PC-9 (cell line): Measurements from ENCODE around the gene NFATC4. TPM values are rescaled to one million over a fixed set of nuclear protein-coding genes. Genes with fewer than 3 reads are reported as not detected.

Experiments used
- BruUV-seq: library from RNA; stranded (reverse); fragments of 400-500 nt; replicated peaks from 2 replicates; lab custom pipeline; 2021; lab: Mats Ljungman, UMichigan
- CTCF ChIA-PET: fragments of 300-600 bp; sonication (Branson Sonifier 250); formaldehyde crosslinking; loops from one replicate; lab custom pipeline; 2022; ENCODE audit warnings: antibody characterized with exemption; lab: Charles Lee
- POLR2A ChIA-PET: fragments of 300-600 bp; sonication (Branson Sonifier 250); formaldehyde crosslinking; loops from one replicate; lab custom pipeline; 2022; ENCODE audit warnings: antibody characterized with exemption; ENCODE audit not compliant: unreplicated experiment; lab: Charles Lee
- DNase-seq, 2 experiments: peaks; one replicate each; pipeline versions ENCODE4 v3.0.0 to v3.0.0-alpha.2; 2015 to 2022; ENCODE audit warnings: mixed read lengths in 1 of 2
- H2AFZ ChIP-seq: fragments of 200-600 bp; sonication (generic); 2 replicates; pipeline ENCODE4 v1.8.1; 2017; ENCODE audit warnings: antibody characterized with exemption
- H3F3A ChIP-seq: fragments of 200-600 bp; sonication (generic); 2 replicates; pipeline ENCODE4 v1.8.1; 2017; ENCODE audit warnings: antibody characterized with exemption, mild to moderate bottlenecking, low read depth; ENCODE audit not compliant: insufficient read depth
- H3K27ac ChIP-seq: fragments of 200-600 bp; sonication (generic); 2 replicates; pipeline ENCODE4 v1.6.1; 2016; ENCODE audit warnings: mixed run types
- H3K27me3 ChIP-seq: fragments of 200-600 bp; sonication (generic); 2 replicates; pipeline ENCODE4 v1.6.1; 2016; ENCODE audit warnings: low read depth, mixed run types; ENCODE audit not compliant: insufficient read depth
- H3K36me3 ChIP-seq: fragments of 200-600 bp; sonication (generic); 2 replicates; pipeline ENCODE4 v1.6.1; 2016; ENCODE audit warnings: low read depth, mixed run types
- H3K4me1 ChIP-seq: fragments of 200-600 bp; sonication (generic); replicated peaks from 2 replicates; pipeline ENCODE4 v1.6.1; 2016; ENCODE audit warnings: mixed run types; ENCODE audit not compliant: insufficient read depth
- H3K4me2 ChIP-seq: fragments of 200-600 bp; sonication (generic); 2 replicates; pipeline ENCODE4 v1.6.1; 2017; ENCODE audit warnings: mixed run types
- H3K4me3 ChIP-seq: fragments of 200-600 bp; sonication (generic); 2 replicates; pipeline ENCODE4 v1.6.1; 2016; ENCODE audit warnings: mixed run types
- H3K79me2 ChIP-seq: fragments of 200-600 bp; sonication (generic); 2 replicates; pipeline ENCODE4 v1.6.1; 2017; ENCODE audit warnings: low read depth, mixed run types
- H3K9me2 ChIP-seq: fragments of 200-600 bp; sonication (generic); 2 replicates; pipeline ENCODE4 v1.8.1; 2017; ENCODE audit warnings: mild to moderate bottlenecking; ENCODE audit not compliant: insufficient read depth
- H3K9me3 ChIP-seq: fragments of 200-600 bp; sonication (generic); 2 replicates; pipeline ENCODE4 v1.8.1; 2016; ENCODE audit warnings: low read depth; ENCODE audit not compliant: insufficient read depth
- H4K20me1 ChIP-seq: fragments of 200-600 bp; sonication (generic); 2 replicates; pipeline ENCODE4 v1.8.1; 2017; ENCODE audit not compliant: insufficient read depth
- EZH2 ChIP-seq: fragments of 200-600 bp; sonication (generic); IDR thresholded peaks from 2 replicates; pipeline ENCODE4 v1.8.0; 2017; ENCODE audit warnings: antibody characterized with exemption, low read depth
- intact Hi-C: fragments of 100-400 bp; cut with micrococcal nuclease; formaldehyde crosslinking; loops from one replicate; pipeline ENCODE4 v1.10.0; 2022; ENCODE audit not compliant: unreplicated experiment
- total RNA-seq: library from RNA; stranded (reverse); gene quantifications from 2 replicates; pipeline ENCODE4 v1.2.3, GENCODE V29; 2021
- TF ChIP-seq, protein P1 (sequence below): fragments of 200-600 bp; sonication (generic); conservative IDR thresholded peaks from 2 replicates; pipeline ENCODE4 v1.6.1; 2017; ENCODE audit warnings: mixed run types, antibody characterized with exemption, mild to moderate bottlenecking, moderate library complexity

The NFATC4 gene
- total RNA-seq, 1 experiment from 2014 or later: 48.3 TPM

DNA sequence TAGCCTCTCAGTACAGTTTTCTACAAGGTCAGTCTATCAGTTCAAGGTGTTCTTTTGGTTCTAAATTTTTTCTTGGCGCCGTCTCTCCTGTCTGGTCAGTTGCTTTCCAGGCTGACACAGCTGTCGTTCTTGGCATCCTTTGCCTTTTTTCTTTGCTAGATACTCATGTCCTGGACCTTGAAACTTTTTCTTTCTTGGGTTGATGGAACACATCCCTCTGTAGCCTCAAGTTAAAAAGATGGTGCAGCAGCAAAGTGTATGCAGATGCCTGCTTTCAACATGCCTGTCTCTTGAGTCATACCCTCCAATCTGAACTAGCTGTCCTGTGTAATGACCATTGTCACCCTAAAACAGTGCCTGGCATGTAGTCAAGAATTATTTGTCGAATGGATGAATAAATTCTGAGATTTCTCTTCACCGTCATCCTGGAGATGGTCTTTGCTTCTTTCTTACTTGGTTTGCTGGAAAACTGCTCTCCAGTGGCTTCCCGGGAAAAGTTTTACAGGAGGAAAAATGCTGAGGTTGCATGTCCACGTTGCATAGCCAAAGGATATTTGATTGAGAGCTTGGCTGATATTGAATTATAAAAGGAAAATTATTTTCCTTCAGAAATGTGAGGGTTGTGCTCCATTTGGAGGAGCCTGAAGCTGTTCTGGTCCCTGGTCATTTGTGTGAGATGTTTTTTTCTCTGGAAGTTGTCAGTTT is 35.5 kb downstream of the NFATC4 start:
- no peak for DNase-seq
- H3K27me3 ChIP-seq: no peaks in the 10 kb centered on the region
- H2AFZ ChIP-seq: no peak overlapping the region
- no peaks in the 10 kb centered on the region for H3K79me2 ChIP-seq
- intact Hi-C loops: no loop called here
- no peaks in the 10 kb centered on the region for H3K9me3 ChIP-seq
- no peaks in the 10 kb centered on the region for H3K36me3 ChIP-seq
- no peak overlapping the region for H3K4me2 ChIP-seq
- no peaks in the 10 kb centered on the region for H3K4me1 ChIP-seq
- no TSS peak for BruUV-seq
- ChIA-PET CTCF (no interaction called here), POLR2A (no interaction called here)
- no peaks in the 10 kb centered on the region for H4K20me1 ChIP-seq
- no peaks in the 10 kb centered on the region for H3F3A ChIP-seq
- H3K27ac ChIP-seq: no peak overlapping the region
- H3K4me3 ChIP-seq: no peak overlapping the region
- no peaks in the 10 kb centered on the region for H3K9me2 ChIP-seq
- TF ChIP-seq, protein P1, sequence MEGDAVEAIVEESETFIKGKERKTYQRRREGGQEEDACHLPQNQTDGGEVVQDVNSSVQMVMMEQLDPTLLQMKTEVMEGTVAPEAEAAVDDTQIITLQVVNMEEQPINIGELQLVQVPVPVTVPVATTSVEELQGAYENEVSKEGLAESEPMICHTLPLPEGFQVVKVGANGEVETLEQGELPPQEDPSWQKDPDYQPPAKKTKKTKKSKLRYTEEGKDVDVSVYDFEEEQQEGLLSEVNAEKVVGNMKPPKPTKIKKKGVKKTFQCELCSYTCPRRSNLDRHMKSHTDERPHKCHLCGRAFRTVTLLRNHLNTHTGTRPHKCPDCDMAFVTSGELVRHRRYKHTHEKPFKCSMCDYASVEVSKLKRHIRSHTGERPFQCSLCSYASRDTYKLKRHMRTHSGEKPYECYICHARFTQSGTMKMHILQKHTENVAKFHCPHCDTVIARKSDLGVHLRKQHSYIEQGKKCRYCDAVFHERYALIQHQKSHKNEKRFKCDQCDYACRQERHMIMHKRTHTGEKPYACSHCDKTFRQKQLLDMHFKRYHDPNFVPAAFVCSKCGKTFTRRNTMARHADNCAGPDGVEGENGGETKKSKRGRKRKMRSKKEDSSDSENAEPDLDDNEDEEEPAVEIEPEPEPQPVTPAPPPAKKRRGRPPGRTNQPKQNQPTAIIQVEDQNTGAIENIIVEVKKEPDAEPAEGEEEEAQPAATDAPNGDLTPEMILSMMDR: no peak
- TF ChIP-seq EZH2: no peak

- POLR2A ChIA-PET: no interaction called here
Observed at GRCh38 chr14:24404814-24405213, 36.8 kb downstream of the NFATC4 start.

GRCh38 chr14:24406416-24406815 is 38.4 kb downstream of the NFATC4 start:
- H4K20me1 ChIP-seq: no peaks in the 10 kb centered on the region
- H3K9me3 ChIP-seq: no peaks in the 10 kb centered on the region
- CTCF ChIA-PET: interaction anchor here (0.7 kb wide), 1 partner anchor 8 kb away, joined by 3 read pairs; the partner anchor contains the start of gene NYNRIN
- no peaks in the 10 kb centered on the region for H3K79me2 ChIP-seq
- no peaks in the 10 kb centered on the region for H3K36me3 ChIP-seq
- DNase-seq: no peak
- no TSS peak for BruUV-seq
- H3F3A ChIP-seq: no peaks in the 10 kb centered on the region
- no peaks in the 10 kb centered on the region for H3K27me3 ChIP-seq
- H3K27ac ChIP-seq: no peak overlapping the region
- no peak for TF ChIP-seq EZH2
- TF ChIP-seq, protein P1: no peak
- POLR2A ChIA-PET: no interaction called here
- no peaks in the 10 kb centered on the region for H3K9me2 ChIP-seq
- H3K4me2 ChIP-seq: no peak overlapping the region
- H3K4me3 ChIP-seq: no peak overlapping the region
- no peaks in the 10 kb centered on the region for H3K4me1 ChIP-seq
- intact Hi-C loops: no loop called here
- H2AFZ ChIP-seq: no peak overlapping the region

More at GRCh38 chr14:24404814-24405213, 36.8 kb downstream of the NFATC4 start:
- Histone ChIP-seq H3K9me3 (no peaks in the 10 kb centered on the region), H2AFZ (no peak overlapping the region), H3K79me2 (no peaks in the 10 kb centered on the region), H3K36me3 (no peaks in the 10 kb centered on the region), H3K27ac (no peak overlapping the region), H3K4me3 (no peak overlapping the region), H3K4me1 (no peaks in the 10 kb centered on the region), H3F3A (no peaks in the 10 kb centered on the region), H3K9me2 (no peaks in the 10 kb centered on the region), H3K27me3 (no peaks in the 10 kb centered on the region), H3K4me2 (no peak overlapping the region), H4K20me1 (no peaks in the 10 kb centered on the region)
- CTCF ChIA-PET: no interaction called here
- no peak for DNase-seq
- intact Hi-C loops: no loop called here
- no TSS peak for BruUV-seq
- no peak for TF ChIP-seq EZH2
- TF ChIP-seq, protein P1: no peak
